GM12873 (cell line): ENCODE data around the gene ARL5C.

ENCODE experiments used
- CTCF ChIP-seq: IDR thresholded peaks from 2 replicates; pipeline ENCODE4 v1.5.1; 2012; ENCODE audit warnings: low read depth, mild to moderate bottlenecking, moderate library complexity, low read length, control low read depth; ENCODE audit not compliant: insufficient read depth; ENCODE audit errors: missing control alignments

ARL5C gene

GRCh38 chr17:39165841-39166349 is at the start of gene ARL5C:
ARL5C (minus strand) TSS chr17:39166161; CDS start chr17:39165760, 401 bp downstream.
- no peak for TF ChIP-seq CTCF

- no peak for TF ChIP-seq CTCF
Measured at GRCh38 chr17:39213852-39214251, 47.9 kb upstream of the ARL5C start.

- TF ChIP-seq CTCF = no peak
Measured at GRCh38 chr17:39212841-39213480, 47.0 kb upstream of the ARL5C start.

GRCh38 chr17:39212195-39212810 is 46.3 kb upstream of the ARL5C start:
- no peak for TF ChIP-seq CTCF

- TF ChIP-seq CTCF = no peak
Measured at GRCh38 chr17:39210093-39210434, 44.1 kb upstream of the ARL5C start.

- no peak for TF ChIP-seq CTCF
Measured at GRCh38 chr17:39209317-39210092, 43.5 kb upstream of the ARL5C start.

GRCh38 chr17:39208893-39209292 is 42.9 kb upstream of the ARL5C start:
- TF ChIP-seq CTCF = no peak
